NCI-H1436 treated with DMSO at 0.1 percent for 48 hours (cell line): ENCODE measurements around the gene LIF.

ENCODE experiments used
- DNase-seq: peaks from one replicate; lab custom pipeline; 2025; lab: John Stamatoyannopoulos, UW

The LIF gene

DNA sequence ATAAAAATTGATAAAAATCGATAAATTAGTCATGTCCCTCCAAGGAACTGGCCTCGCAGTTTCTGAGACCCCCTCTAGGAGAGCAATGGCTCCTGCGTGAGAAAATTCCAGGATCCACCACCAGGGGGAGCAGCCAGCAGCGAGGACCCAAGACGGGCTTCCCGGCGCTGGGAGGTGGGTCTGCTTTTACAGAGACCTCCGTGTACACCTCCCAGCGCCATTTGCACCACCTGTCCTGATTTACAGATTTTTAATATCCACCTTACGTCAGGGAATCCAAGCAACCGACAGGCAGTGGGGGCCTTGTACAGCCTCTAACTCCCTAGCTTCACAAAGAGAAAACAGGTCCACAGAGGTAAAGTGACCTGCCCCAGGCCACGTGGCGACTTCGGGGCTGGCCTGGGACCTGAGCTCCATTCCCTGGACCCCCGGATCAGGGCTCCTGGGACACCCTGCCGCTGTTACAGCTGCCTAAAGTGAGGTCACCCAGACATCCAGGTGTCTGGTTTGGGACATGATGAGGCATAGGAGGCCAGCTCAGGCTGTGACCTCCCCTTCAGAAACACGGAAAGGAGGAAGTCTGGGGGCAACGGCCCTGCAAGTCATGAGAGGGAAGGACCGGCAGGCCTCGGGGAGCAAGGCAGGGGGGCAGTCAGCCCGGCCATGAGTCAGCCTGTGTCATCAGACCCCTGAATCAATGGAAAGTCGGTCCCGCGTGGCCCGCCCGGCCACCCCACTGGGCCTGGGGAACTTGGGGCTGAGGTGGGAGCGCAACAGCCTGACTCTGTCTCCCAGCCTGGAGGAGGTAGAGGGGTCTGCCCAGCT is 16.6 kb upstream of the LIF start:
- no peak for DNase-seq

- no peak for DNase-seq
Observed at GRCh38 chr22:30262112-30262511, 15.6 kb upstream of the LIF start.

GRCh38 chr22:30261134-30261533 is 14.6 kb upstream of the LIF start:
- no peak for DNase-seq

- no peak for DNase-seq
Observed at GRCh38 chr22:30260682-30261081, 14.1 kb upstream of the LIF start.

- DNase-seq = no peak
Observed at GRCh38 chr22:30260276-30260675, 13.7 kb upstream of the LIF start.

DNA sequence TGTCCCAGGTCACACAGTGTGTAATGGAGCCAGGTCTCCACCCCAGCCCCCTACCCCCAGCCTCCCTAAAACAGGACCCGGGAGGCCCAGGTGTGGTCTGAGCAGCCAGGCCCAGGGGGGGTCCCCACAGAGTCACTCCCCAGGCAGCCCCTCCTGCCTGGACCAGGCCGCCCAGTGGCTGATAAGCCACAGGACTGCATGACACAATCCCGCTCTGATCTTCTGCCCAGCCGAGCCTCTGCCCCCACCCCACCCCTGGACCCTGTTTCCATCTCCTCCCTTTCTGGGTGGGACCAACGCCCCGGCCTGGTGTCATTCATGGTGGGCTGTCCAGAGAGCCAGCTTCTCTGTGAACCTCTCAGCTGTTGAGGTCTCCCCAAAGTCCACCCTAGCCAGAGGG is 7.8 kb upstream of the LIF start:
- no peak for DNase-seq

GRCh38 chr22:30253205-30253852 is 6.8 kb upstream of the LIF start:
- DNase-seq = no peak

DNA sequence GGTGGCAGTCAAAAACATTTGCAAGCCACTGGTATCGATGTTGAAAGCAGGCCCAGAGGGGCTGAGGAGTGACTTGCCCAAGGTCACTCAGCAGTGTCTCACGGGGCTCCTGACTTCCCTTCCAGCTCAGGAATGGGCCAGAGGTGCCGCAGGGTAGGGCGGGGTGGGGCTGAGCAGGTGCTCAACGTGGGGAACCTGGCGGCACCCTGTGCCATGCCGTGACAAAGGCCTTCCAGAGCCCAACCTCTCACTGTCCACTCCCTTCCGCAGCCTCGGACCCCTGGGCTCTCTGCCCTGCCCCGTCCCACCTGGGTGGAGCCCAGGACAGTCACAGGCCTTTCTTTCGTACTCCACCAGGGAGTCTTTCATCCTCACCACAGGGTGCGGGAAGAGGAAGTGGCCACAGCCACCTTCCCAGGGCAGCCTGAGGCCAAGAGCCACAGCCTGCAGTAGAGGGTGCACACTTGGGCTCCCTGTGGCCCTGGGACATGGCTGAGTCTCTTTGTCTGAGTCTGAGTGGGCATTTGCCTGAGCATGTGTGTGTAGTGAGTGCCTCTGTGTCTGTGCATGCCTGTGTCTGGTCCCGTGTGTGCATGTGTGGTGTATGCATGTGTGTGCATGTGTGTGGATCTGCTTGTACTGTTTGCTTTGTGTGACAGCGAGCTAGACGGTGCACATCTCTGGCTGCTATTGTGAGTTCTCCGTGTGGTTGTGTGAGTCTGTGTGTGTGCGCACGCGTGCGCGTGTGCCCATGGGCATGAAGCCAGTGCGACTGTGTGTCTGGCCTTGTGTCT is 6.0 kb upstream of the LIF start:
- DNase-seq = no peak

DNA sequence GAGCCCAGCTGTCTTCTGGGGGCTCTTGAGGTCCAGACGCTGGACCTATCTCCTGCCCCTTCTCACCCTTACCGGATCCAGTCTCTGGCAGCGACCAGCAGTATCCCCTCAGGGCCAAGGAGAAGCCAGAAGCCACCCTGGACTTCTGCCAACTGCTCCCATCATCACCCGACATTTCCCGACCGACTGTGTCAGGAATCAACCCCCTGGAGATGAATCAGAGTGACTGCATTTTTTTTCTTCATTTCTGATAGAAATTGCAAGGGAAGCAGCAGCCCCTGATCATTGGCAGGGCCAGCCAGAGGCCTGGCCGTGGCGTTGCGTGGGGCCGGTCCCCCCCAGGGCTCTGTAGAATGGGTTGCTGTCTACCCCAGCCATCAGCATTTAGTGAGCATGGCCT is 5.2 kb upstream of the LIF start:
- no peak for DNase-seq

GRCh38 chr22:30250661-30251267 is 4.2 kb upstream of the LIF start:
- DNase-seq = no peak

DNA sequence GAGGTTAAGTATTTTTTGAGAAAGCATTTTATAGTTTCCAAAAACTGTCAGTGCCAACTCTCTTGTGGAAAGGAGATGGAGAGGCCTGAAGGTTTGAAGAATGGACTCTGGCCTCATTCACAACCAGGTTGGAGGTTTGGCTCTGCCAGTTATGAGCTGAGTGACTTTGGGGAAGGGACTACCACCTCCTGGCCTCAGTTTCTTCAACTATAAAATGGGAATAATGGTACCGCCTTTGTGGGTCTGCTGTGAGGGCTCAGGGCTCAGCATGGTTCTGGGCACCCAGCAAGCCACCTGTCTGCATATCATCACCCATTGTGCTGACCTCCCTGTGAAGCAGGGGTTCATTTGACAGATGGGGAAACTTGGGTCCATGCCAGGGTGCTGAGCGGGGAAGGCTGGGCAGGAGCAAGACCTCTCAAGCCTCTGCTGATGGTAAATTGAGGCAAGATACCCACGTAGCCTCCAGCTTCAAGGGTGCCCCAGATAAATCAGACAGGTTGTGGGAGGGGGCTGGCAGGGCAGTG is 3.5 kb upstream of the LIF start:
- no peak for DNase-seq

DNA sequence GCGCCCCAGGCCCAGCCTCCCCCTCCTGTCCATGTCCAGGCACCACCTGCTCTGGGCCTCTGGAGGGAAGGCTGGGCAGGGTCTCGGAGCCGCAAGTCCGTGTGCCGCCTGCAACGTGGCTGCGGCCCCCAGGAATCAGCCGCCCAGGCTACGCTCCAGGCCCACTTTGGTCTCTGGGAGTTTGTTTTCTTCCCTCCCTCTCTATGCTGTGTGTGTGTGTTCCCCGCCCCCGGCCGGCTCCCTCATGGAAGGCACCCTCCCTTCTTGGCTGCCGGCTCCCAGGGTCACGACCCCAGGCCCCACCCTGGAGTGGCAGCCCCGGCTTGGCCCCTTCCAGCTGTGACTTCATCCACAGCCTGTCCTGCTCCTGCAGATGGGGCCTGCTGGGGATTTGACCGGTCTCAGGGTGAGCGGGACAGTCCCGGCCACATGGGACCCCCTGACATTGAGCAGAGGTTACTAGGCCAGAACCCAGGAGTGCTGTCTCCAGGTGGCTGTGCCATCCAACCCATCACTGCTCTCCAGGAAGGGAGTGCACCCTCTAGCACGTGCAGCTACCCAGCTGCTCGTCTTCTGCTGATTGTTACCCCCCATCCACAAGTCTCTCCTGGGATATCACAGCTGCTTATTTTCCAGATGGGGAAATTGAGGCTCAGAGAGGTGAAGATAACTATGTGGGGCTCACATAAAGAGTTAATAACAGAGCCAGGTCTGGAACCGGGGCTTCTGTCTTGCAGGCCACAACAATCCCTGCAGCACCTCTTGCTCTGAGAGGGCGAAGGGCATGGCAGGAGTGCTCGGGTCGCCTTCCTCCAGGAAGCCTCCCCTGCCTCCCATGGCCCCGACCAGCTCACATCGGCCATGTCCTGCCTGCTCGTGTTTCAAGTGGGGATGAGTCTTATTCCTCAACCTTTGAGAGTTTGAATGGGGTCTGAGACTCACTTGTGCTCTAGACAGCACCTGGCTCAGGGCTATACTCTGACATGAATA is 2.8 kb upstream of the LIF start:
- DNase-seq = no peak

DNA sequence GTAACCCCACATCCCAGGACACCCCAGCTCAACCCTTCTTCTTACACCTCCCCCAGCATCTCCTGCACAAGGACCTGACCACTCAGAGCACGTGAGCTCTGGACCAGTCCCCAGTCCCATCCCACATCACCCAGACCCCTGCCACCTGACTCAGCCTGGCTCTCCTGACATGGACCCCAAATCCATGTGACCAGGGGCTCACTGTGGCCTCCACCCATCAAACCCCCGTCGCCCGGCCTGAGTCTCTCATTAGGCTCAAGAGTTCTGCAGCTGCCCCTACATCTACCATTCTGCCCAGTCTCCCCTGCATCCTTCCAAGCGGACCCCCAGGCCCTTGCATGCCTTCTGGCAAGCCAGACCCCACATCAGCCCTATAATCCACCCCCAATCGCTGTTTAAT is 1.9 kb upstream of the LIF start:
- DNase-seq = no peak

DNA sequence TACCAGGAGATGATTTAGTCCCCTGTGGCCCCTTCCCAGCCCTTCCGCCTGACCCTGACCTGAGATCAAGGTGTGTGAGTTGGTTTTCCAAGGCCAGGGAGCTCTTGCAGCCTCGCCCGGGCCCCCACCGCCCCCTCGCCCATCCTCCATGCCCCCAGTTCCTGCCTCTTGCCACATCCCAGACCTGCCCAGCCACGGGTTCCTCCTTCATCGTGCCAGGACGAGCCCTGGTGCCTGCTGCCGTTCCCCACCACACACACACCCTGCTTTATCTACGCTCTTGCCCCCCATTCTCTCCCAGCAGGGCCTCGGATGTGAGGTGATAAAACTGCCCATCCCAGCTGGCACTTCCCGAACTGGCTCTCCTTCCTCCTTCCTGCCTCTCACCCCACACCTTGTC is 1.4 kb upstream of the LIF start:
- no peak for DNase-seq

GRCh38 chr22:30247561-30247960 is 1.0 kb upstream of the LIF start:
- DNase-seq = no peak

- no peak for DNase-seq
Observed at GRCh38 chr22:30246814-30247376, 336 bp upstream of the LIF start.

- DNase-seq = no peak
Observed at GRCh38 chr22:30245181-30245984, 1.2 kb downstream of the LIF start.

- DNase-seq = no peak
Observed at GRCh38 chr22:30244641-30245040, 1.9 kb downstream of the LIF start.

GRCh38 chr22:30244066-30244465 is 2.5 kb downstream of the LIF start:
- DNase-seq = no peak

GRCh38 chr22:30243661-30244060 is 2.9 kb downstream of the LIF start:
- no peak for DNase-seq
